KMS-11 (cell line): Measurements from ENCODE around the gene LEPROT.

Experiments used
- H2AFZ ChIP-seq: fragments of 200-600 bp; sonication (generic); 2 replicates; pipeline ENCODE4 v1.6.1; 2016; ENCODE audit warnings: antibody characterized with exemption, mixed run types, low read depth
- H3K27ac ChIP-seq: fragments of 200-600 bp; sonication (generic); 2 replicates; pipeline ENCODE4 v1.6.1; 2016; ENCODE audit warnings: mild to moderate bottlenecking, mixed run types
- H3K27me3 ChIP-seq: fragments of 200-600 bp; sonication (generic); 2 replicates; pipeline ENCODE4 v1.6.1; 2017; ENCODE audit warnings: mild to moderate bottlenecking, low read depth, mixed run types, moderate library complexity; ENCODE audit not compliant: insufficient read depth
- H3K36me3 ChIP-seq: fragments of 200-600 bp; sonication (generic); 2 replicates; pipeline ENCODE4 v1.6.1; 2017; ENCODE audit warnings: mild to moderate bottlenecking, mixed run types; ENCODE audit not compliant: insufficient read depth
- H3K4me1 ChIP-seq: fragments of 200-600 bp; sonication (generic); 2 replicates; pipeline ENCODE4 v1.6.1; 2016; ENCODE audit warnings: mild to moderate bottlenecking, low read depth, mixed run types; ENCODE audit not compliant: poor library complexity, severe bottlenecking
- H3K4me2 ChIP-seq: fragments of 200-600 bp; sonication (generic); 2 replicates; pipeline ENCODE4 v1.7.0; 2016; ENCODE audit warnings: mild to moderate bottlenecking, mixed run types
- H3K4me3 ChIP-seq: fragments of 200-600 bp; sonication (generic); IDR thresholded peaks from 2 replicates; pipeline ENCODE4 v1.6.1; 2017; ENCODE audit warnings: low read depth, low read length, mixed read lengths; ENCODE audit not compliant: insufficient read depth
- H3K79me2 ChIP-seq: fragments of 200-600 bp; sonication (generic); 2 replicates; pipeline ENCODE4 v1.6.1; 2016; ENCODE audit warnings: low read depth, mixed run types; ENCODE audit not compliant: insufficient read depth
- H3K9ac ChIP-seq: fragments of 200-600 bp; sonication (generic); 2 replicates; pipeline ENCODE4 v1.6.1; 2016; ENCODE audit warnings: mild to moderate bottlenecking, mixed run types
- H4K20me1 ChIP-seq: fragments of 200-600 bp; sonication (generic); 2 replicates; pipeline ENCODE4 v1.6.1; 2016; ENCODE audit warnings: mild to moderate bottlenecking, mixed run types; ENCODE audit not compliant: insufficient read depth
- CTCF ChIP-seq: fragments of 200-600 bp; sonication (generic); conservative IDR thresholded peaks from 2 replicates; pipeline ENCODE4 v1.6.1; 2017; ENCODE audit warnings: low read depth, mild to moderate bottlenecking, antibody characterized with exemption, low read length, moderate library complexity, mixed read lengths

The LEPROT gene

GRCh38 chr1:65420590-65421350 lies at the start of gene LEPROT, which contains the start of gene LEPR:
Gene LEPROT (plus strand): TSS chr1:65420668. CDS start chr1:65420725, 57 bp downstream.
Gene LEPR (plus strand): TSS chr1:65420668. CDS start chr1:65565566, 144,898 bp downstream.
- peaks cover 10% of the 10 kb centered on the region for H3K4me1 ChIP-seq

GRCh38 chr1:65371544-65371943 lies 48.9 kb upstream of the LEPROT start:
- Histone ChIP-seq H3K79me2 (no peaks in the 10 kb centered on the region), H3K4me1 (peaks cover 9% of the 10 kb centered on the region), H4K20me1 (no peaks in the 10 kb centered on the region), H3K27ac (no peak overlapping the region), H2AFZ (no peak overlapping the region), H3K27me3 (no peaks in the 10 kb centered on the region), H3K4me3 (no peak overlapping the region), H3K4me2 (no peak overlapping the region), H3K36me3 (no peaks in the 10 kb centered on the region), H3K9ac (no peak overlapping the region)
- TF ChIP-seq CTCF = no peak

More at GRCh38 chr1:65420590-65421350, at the start of gene LEPROT, which contains the start of gene LEPR:
- Histone ChIP-seq H3K79me2 (no peaks in the 10 kb centered on the region; the same call in 1 of the 2 replicates), H3K4me2 (peak within 1 kb of the TSS; percentile 73), H3K36me3 (no peaks in the 10 kb centered on the region), H3K27me3 (no peaks in the 10 kb centered on the region), H4K20me1 (no peaks in the 10 kb centered on the region), H2AFZ (peak within 1 kb of the TSS; percentile 81), H3K27ac (peak within 1 kb of the TSS; percentile 60), H3K9ac (peak within 1 kb of the TSS; percentile 78), H3K4me3 (peak within 1 kb of the TSS; percentile 71)
- no peak for TF ChIP-seq CTCF

DNA sequence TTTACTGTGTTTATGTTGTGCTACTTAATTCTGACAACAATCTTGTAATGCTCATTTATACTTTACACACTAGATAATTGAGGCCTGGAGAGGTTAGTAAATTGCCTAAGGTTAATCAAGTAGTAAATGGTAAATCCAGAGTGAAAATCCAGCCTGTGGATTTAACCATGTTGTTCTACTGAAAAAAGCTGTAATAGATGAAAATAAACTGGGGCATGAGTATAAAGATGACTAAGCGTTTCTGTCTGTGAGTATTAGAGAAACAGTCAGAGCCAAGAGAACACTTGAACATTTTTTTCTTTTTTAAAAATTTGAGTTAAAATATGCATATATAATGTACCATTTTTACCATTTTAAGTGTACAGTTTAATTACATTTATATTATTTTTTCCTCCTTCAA lies 47.9 kb upstream of the LEPROT start:
- H3K4me2 ChIP-seq = no peak overlapping the region
- H4K20me1 ChIP-seq = no peaks in the 10 kb centered on the region
- H3K79me2 ChIP-seq = no peaks in the 10 kb centered on the region
- H3K4me1 ChIP-seq = peaks cover 9% of the 10 kb centered on the region
- H3K27me3 ChIP-seq = no peaks in the 10 kb centered on the region
- no peak overlapping the region for H2AFZ ChIP-seq
- no peak overlapping the region for H3K27ac ChIP-seq
- no peaks in the 10 kb centered on the region for H3K36me3 ChIP-seq
- TF ChIP-seq CTCF = no peak
- H3K4me3 ChIP-seq = no peak overlapping the region
- H3K9ac ChIP-seq = no peak overlapping the region

- H4K20me1 ChIP-seq = no peaks in the 10 kb centered on the region
- H3K9ac ChIP-seq = no peak overlapping the region
- no peak overlapping the region for H3K4me3 ChIP-seq
- no peak for TF ChIP-seq CTCF
- H3K36me3 ChIP-seq = no peaks in the 10 kb centered on the region
- peaks cover 4% of the 10 kb centered on the region for H3K4me1 ChIP-seq
- no peak overlapping the region for H3K27ac ChIP-seq
- no peaks in the 10 kb centered on the region for H3K27me3 ChIP-seq
- H3K79me2 ChIP-seq = no peaks in the 10 kb centered on the region
- no peak overlapping the region for H3K4me2 ChIP-seq
- no peak overlapping the region for H2AFZ ChIP-seq
Observed at GRCh38 chr1:65377496-65378246, 42.8 kb upstream of the LEPROT start.
